D341Med (cell line): ENCODE results near the gene ACSL4.
"Not testable (repeated sequence)": the region's sequence is repeated elsewhere in the genome, so short reads cannot be mapped to it uniquely, and the experiment has no call there.

ENCODE experiments used
- DNase-seq: peaks from one replicate; pipeline ENCODE4 v3.0.0; 2012; ENCODE audit warnings: low spot score

Gene ACSL4

GRCh38 chrX:109732807-109733612 lies at the start of gene ACSL4:
Gene ACSL4 (minus strand): TSS chrX:109733257. CDS start chrX:109683363, 49,894 bp downstream.
- DNase-seq: peak; percentile 91

DNA sequence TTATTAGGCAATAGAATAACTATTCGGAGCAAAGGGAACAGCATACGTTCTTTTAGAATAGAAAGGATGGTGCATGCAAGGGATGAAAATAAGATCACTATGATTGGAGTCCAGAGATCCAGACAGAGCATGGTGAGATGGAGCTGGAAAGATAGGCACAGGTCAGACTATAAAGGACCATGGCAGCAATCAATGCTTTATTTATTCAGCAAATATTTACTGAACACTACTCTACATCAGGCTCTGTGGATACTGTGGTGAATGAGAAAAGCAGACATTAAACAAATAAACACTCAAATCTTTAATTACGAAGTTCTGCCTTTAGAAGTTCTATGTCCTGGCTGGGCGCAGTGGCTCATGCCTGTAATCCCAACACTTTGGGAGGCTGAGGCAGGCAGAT lies 44.7 kb upstream of the ACSL4 start:
- DNase-seq: no peak

DNA sequence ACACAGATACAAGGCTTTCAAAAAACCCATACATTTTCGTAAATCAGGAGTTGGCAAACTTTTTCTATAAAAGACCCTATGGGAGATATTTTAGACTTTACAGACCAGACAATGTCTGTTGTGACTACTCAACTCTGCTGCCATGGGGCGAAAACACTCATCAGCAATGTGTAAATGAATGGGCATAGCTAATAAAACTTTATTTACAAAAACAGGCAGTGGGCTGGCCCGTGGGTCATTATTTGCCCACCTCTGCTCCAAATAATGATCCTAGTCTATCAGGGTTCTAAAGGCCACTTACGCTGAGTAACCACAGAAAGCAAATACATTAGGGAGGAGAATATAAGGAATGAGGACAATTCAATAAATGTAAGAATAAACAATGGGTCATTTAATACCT lies 43.9 kb upstream of the ACSL4 start:
- DNase-seq: no peak

DNA sequence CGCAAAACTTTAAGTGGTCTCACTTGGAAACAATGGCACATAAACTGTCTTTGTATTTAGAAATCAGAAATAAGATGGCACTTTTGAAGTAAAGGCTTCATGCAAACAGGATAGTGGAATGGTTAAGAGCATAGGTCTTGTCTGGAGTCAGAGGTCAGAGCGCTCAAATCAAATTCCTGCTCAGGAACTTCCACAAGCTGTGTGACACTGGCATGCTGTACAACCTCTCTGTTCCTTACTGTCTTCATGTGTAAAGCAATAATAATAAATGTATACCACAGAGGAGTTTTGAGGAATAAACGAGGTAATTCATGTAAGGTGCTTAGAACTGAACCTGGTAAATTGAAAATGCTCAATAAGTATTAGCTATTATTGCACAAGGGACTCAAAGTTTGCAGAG lies 43.4 kb upstream of the ACSL4 start:
- no peak for DNase-seq

GRCh38 chrX:109775386-109775785 lies 42.3 kb upstream of the ACSL4 start:
- no peak for DNase-seq

DNA sequence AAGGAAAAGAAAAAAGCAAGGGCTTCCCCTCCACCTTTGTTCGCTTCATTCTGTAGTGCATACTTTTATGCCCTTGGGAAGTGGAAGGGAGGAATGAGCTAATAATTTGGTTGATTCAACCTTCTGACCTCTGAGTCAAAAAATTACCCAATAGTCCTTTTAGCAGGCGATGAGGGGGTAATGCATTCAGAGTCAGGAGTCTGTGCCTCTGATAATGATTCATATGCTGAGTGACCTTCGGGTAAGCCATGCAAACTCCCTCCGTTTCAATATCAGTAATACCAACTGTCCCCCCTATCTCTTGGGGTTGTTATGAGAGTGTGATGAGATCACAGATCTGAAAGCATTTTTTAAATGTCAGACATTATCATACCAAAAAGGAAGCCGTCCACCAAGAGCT lies 41.6 kb upstream of the ACSL4 start:
- no peak for DNase-seq

DNA sequence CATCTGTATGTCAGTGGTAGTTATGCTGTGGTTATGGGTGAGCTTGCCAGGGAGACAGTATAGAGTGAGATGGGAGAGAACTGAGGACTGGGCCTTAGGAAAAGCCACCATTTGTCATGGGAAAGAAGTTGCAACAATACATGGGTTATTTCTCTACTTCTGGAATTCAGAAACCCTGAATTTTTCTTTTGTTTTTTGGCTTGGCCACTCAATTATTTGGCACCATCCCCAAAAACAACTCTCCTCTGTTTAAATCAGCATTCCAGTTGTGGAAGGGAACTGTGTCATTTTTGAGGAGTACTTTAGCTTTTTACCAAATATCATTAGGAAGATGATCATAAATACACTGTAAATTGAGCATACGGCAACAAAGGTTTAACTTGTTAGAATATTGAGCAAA lies 41.1 kb upstream of the ACSL4 start:
- DNase-seq: no peak

GRCh38 chrX:109773374-109773773 lies 40.3 kb upstream of the ACSL4 start:
- DNase-seq: no peak

GRCh38 chrX:109770780-109771179 lies 37.7 kb upstream of the ACSL4 start:
- no peak for DNase-seq

- DNase-seq: no peak
Observed at GRCh38 chrX:109760922-109761250, 27.8 kb upstream of the ACSL4 start.

DNA sequence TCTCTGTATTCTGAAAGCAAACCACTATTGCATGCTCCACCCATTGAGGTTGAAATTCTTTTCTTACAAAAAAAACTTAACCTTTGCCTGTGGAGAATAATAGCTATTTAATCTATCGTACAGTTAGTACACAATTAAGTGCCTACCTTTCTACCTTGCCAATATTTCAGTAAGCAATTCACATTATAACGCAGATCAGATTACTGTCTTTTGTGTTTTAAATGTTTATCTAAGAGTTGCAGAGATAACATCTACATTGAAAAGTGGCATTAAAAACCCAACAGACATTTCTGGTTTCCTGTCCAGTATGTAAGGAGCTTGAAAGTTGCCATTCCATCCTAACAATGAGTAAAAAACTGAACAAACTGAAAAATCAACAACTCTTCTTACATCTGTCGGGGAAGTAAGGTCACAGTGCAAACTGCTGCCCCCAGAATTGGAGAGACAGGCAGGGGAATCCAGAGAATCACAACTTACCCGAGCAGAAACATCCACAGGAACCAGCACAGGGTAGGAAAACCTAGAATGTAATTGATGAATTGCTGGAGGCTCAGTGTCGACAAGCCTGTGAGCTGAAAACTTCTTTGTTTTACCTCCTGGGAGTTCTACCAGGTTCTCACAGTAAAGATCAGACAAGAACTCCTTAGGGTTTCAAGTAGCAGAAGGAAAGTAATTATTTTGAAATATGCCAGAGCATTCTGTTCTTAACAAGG lies 27.3 kb upstream of the ACSL4 start:
- DNase-seq: no peak

DNA sequence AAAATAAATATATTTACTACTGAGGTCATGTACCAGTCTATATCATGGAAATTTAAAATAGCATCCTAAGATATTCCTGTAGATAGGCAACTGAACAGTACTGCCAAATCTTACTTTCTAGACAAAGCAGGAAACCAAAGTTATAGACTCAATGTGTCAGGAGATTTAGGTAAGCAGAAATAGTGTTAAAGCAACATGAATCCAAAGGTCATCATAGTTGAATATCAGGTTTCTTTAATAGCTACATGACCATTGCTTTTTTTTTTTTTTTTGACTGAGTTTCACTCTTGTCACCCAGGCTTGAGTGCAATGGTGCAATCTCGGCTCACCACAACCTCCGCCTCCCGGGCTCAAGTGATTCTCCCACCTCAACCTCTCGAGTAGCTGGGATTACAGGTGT lies 20.2 kb upstream of the ACSL4 start:
- no peak for DNase-seq

- no peak for DNase-seq
Observed at GRCh38 chrX:109751698-109752097, 18.6 kb upstream of the ACSL4 start.

DNA sequence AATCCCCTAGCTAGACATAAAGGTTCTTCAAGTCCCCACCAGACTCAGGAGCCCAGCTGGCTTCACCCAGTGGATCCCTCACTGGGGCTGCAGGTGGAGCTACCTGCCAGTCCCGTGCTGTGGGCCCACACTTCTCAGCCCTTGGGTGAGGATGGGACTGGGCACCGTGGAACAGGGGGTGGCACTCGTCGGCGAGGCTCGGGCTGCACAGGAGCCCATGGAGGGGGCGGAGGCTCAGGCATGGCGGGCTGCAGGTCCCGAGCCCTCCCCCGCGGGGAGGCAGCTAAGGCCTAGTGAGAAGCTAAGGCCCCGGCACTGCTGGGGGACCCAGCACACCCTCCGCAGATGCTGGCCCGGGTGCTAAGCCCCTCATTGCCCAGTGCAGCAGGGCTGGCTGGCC lies 16.1 kb upstream of the ACSL4 start:
- DNase-seq: no peak

DNA sequence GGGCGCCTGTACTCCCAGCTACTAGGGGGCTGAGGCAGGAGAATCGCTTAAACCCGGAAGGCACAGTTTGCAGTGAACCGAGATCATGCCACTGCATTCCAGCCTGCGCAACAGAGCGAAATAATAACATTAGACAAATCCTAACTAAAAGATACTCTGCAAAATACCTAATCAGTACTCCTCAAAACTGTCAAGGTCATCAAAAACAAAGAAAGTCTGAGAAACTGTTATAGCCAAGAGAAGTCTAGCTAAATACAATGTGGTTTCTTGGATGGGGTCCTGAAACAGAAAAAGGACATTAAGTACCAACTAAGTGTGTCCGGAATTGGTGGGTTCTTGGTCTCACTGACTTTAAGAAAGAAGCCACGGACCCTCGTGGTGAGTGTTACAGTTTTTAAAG lies 14.6 kb upstream of the ACSL4 start:
- no peak for DNase-seq

GRCh38 chrX:109742722-109743121 lies 9.7 kb upstream of the ACSL4 start:
- DNase-seq: no peak

- not testable (repeated sequence) for DNase-seq
Observed at GRCh38 chrX:109740896-109741295, 7.8 kb upstream of the ACSL4 start.

DNA sequence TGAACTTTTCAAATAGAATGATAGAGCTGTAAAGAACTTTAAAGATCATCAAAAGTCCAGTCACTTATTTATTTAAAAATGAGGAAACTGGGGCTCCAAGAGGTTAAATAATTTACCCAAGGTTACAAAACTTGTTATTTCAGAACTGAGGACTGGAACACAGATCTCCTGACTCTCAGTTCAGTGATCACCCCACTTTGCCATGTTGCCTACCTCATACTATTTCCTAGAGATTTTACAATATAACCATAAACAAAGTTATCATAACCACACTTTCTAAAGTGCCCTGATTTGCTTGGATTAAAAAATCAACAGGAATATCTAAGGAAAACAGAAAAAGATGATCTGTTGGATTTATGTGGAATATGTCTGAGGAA lies 7.4 kb upstream of the ACSL4 start:
- no peak for DNase-seq

GRCh38 chrX:109739625-109740432 lies 6.8 kb upstream of the ACSL4 start:
- no peak for DNase-seq

DNA sequence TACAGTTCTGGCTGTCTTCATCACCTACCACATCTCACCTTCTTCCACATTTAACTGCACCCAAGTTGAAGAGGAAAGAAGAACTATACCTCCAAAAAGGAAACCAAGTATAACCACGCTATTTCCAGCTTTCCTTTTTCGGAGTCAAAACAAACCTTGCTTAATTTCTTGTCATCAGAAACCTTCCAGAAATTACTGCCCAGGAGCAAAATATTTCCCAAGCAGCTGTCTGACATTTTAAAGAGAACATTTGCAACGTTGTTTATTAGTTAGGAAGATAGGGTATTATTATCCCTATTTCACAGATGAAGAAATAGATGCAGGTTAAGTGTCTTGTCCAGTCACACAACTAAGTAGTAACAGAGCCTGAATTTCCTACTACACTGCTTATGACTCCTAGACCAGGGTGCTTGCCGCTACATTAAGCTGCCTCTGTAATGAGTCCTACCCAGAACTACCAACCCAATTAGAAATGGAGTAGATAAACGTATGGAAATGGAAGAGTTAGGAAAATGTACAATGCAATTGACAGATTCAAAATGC lies 2.2 kb upstream of the ACSL4 start:
- DNase-seq: no peak

- DNase-seq: no peak
Observed at GRCh38 chrX:109733613-109734083, 591 bp upstream of the ACSL4 start.

DNA sequence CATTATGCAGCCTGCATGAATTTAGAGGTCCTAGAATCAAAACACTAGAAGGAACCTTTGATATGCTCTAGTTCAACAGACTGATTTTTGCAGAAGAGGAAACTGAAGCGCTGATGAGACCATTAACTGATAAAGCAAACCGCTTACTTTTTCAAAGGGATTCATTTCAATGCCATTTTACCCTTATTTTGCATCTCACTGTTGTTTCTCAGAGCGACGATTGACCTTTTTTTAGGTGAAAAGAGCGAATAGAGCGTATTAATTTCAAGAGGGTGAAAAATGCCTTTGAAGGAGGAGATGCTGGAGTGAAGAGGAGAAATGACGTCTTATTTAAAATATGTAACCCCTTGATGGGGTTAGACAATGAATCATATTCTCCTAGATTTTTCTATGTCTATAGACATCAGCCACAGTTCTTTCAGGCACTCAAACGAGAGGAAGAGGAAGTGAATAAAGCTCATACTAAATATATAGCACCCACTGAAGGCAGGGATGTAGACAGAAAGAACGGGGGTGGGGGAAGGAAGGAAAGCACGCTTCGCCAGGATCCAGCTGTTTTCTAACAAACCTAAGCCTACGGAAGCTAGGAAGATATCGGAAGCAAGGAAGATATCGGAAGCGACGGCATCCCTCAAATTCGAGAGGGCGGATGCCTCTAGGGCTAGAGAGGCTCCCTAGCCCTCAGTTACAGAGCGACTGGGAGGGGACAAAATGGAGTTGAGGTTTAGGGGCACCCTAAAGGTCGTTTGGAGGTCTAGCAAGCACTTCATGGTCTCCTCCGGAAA lies 848 bp downstream of the ACSL4 start:
- DNase-seq: peak; percentile 31
